Tongue (tissue), 2 donors: ENCODE measurements around the gene KRT85. TPM values are rescaled to one million over a fixed set of nuclear protein-coding genes. Genes with fewer than 3 reads are reported as not detected.
"Not testable (repeated sequence)": the region's sequence is repeated elsewhere in the genome, so short reads cannot be mapped to it uniquely, and the experiment has no call there.

Experiments
- DNase-seq: peaks from one replicate; pipeline ENCODE4 v3.0.0-alpha.2; 2015
- total RNA-seq: library from RNA; depleted of rRNA; stranded (reverse); fragments of >200 nt; gene quantifications from one replicate; pipeline ENCODE4 v1.2.3, GENCODE V29; 2014

The KRT85 gene
- total RNA-seq, 1 donor from 2014 or later = not detected

GRCh38 chr12:52347551-52348510, 19.4 kb downstream of the KRT85 start:
- peak; percentile 92 for DNase-seq

- DNase-seq = no peak
Measured at GRCh38 chr12:52347016-52347415, 20.3 kb downstream of the KRT85 start.

- DNase-seq = peak; percentile 62
Measured at GRCh38 chr12:52346593-52346992, 20.7 kb downstream of the KRT85 start.

- not testable (repeated sequence) for DNase-seq
Measured at GRCh38 chr12:52345041-52345440, 22.2 kb downstream of the KRT85 start.

GRCh38 chr12:52344111-52344510, 23.2 kb downstream of the KRT85 start:
- DNase-seq = no peak

- DNase-seq = no peak
Measured at GRCh38 chr12:52343550-52343949, 23.7 kb downstream of the KRT85 start.

- no peak for DNase-seq
Measured at GRCh38 chr12:52342781-52343490, 24.3 kb downstream of the KRT85 start.

GRCh38 chr12:52341066-52341580, 26.2 kb downstream of the KRT85 start:
- no peak for DNase-seq

- DNase-seq = no peak
Measured at GRCh38 chr12:52338241-52338960, 28.9 kb downstream of the KRT85 start.

GRCh38 chr12:52337054-52337453, 30.2 kb downstream of the KRT85 start:
- DNase-seq = no peak

- DNase-seq = no peak
Measured at GRCh38 chr12:52336641-52337040, 30.6 kb downstream of the KRT85 start.

- DNase-seq = peak; percentile 63
Measured at GRCh38 chr12:52335598-52336262, 31.6 kb downstream of the KRT85 start.

GRCh38 chr12:52334185-52334584, 33.1 kb downstream of the KRT85 start:
- DNase-seq = no peak

- no peak for DNase-seq
Measured at GRCh38 chr12:52333321-52333720, 34.0 kb downstream of the KRT85 start.

- DNase-seq = no peak
Measured at GRCh38 chr12:52332381-52332780, 34.9 kb downstream of the KRT85 start.

GRCh38 chr12:52331833-52332232, 35.4 kb downstream of the KRT85 start:
- DNase-seq = no peak

GRCh38 chr12:52331039-52331438, 36.2 kb downstream of the KRT85 start:
- DNase-seq = no peak

- DNase-seq = no peak
Measured at GRCh38 chr12:52327830-52328500, 39.3 kb downstream of the KRT85 start.

GRCh38 chr12:52327052-52327829, 40.0 kb downstream of the KRT85 start:
- peak; percentile 82 for DNase-seq

- DNase-seq = no peak
Measured at GRCh38 chr12:52324153-52324444, 43.2 kb downstream of the KRT85 start.
